Cardiac muscle cell (in vitro differentiated cells and primary cell): ENCODE measurements around the gene CAMK4. TPM values are rescaled to one million over a fixed set of nuclear protein-coding genes. Genes with fewer than 3 reads are reported as not detected.

ENCODE experiments used
- DNase-seq, 2 donors: peaks; one replicate each; pipeline versions ENCODE4 v3.0.0 to v3.0.0-alpha.2; 2010 to 2017; ENCODE audit warnings: low read depth in 1 of 2, low spot score in 1 of 2
- H3K27ac ChIP-seq: fragments of 200-600 bp; sonication (generic); 2 replicates; pipeline ENCODE4 v1.5.1; 2016
- H3K27me3 ChIP-seq: fragments of 200-600 bp; sonication (generic); 2 replicates; pipeline ENCODE4 v1.6.0; 2016; ENCODE audit warnings: control low read depth
- H3K36me3 ChIP-seq: fragments of 200-600 bp; sonication (generic); 2 replicates; pipeline ENCODE4 v1.5.1; 2016; ENCODE audit warnings: control low read depth
- H3K4me1 ChIP-seq: fragments of 200-600 bp; sonication (generic); 2 replicates; pipeline ENCODE4 v1.8.1; 2017; ENCODE audit warnings: low read depth, mild to moderate bottlenecking, mixed run types
- H3K4me3 ChIP-seq: fragments of 200-600 bp; sonication (generic); 2 replicates; pipeline ENCODE4 v1.5.1; 2016; ENCODE audit warnings: mild to moderate bottlenecking
- H3K9me3 ChIP-seq: fragments of 200-600 bp; sonication (generic); 2 replicates; pipeline ENCODE4 v1.5.1; 2017; ENCODE audit warnings: low read depth, mild to moderate bottlenecking, control low read depth
- polyA plus RNA-seq: library from polyadenylated mRNA; unstranded; fragments of >200 nt; fragmentation: Nextera tagmentation; extraction: Ambion mirVana; gene quantifications from 2 replicates; pipeline ENCODE4 v1.2.1, GENCODE V29; 2016
- total RNA-seq: library from RNA; depleted of rRNA; stranded (reverse); fragments of >200 nt; gene quantifications from 2 replicates; pipeline ENCODE4 v1.2.3, GENCODE V29; 2016
- TF ChIP-seq, protein P1 (sequence below): IDR thresholded peaks from 2 replicates; pipeline ENCODE4 v1.5.1; 2012; ENCODE audit warnings: low read depth, mild to moderate bottlenecking, low read length

The CAMK4 gene
- total and polyA plus RNA-seq, 2 experiments from 2014 or later: 0.67 to 2.1 TPM

DNA sequence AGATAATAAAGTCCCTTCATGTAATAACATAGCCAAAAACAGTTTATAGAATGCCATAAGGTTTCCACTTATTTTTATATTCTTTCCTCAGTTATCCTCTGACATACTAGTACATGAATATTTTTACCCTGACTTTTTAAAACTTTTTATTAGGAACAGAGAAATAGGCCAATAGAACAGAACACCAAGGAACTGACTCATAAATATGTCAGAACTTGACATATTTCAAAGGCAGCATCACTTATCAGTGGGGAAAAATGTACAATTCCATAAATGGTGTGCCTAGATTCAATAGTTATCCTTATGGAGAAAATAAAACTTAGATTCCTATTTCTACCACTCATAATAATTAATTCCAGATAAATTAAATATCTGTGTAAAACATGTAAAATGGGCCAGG is 278.8 kb downstream of the CAMK4 start:
- Histone ChIP-seq H3K4me3 (no peak overlapping the region), H3K9me3 (no peaks in the 10 kb centered on the region), H3K27me3 (no peaks in the 10 kb centered on the region), H3K36me3 (peaks cover 43% of the 10 kb centered on the region), H3K4me1 (no peaks in the 10 kb centered on the region), H3K27ac (no peak overlapping the region)
- TF ChIP-seq, protein P1, sequence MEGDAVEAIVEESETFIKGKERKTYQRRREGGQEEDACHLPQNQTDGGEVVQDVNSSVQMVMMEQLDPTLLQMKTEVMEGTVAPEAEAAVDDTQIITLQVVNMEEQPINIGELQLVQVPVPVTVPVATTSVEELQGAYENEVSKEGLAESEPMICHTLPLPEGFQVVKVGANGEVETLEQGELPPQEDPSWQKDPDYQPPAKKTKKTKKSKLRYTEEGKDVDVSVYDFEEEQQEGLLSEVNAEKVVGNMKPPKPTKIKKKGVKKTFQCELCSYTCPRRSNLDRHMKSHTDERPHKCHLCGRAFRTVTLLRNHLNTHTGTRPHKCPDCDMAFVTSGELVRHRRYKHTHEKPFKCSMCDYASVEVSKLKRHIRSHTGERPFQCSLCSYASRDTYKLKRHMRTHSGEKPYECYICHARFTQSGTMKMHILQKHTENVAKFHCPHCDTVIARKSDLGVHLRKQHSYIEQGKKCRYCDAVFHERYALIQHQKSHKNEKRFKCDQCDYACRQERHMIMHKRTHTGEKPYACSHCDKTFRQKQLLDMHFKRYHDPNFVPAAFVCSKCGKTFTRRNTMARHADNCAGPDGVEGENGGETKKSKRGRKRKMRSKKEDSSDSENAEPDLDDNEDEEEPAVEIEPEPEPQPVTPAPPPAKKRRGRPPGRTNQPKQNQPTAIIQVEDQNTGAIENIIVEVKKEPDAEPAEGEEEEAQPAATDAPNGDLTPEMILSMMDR: no peak
- peak in 1 of 2 donors; percentile 24 for DNase-seq

DNA sequence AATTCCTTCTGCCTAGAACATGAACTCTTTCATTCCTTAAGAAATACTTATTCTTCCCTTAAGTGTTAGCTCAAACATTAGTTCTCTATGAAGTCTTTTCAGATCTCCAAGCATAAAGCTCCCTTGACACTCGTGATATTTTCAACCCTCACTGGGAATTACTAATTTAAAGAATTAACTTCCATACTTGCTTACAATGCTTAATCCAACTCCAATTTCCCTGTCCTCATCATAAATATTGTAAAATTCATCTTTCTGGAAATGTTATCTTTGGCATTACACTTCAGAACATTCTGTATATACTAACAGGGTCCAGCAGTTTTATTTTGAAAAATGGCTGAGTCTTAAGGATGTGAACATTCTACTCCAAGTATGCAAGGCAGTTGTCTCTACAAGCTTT is 280.9 kb downstream of the CAMK4 start:
- H3K4me1 ChIP-seq: peaks cover 20% of the 10 kb centered on the region
- peaks cover 26% of the 10 kb centered on the region for H3K36me3 ChIP-seq
- no peaks in the 10 kb centered on the region for H3K9me3 ChIP-seq
- H3K27ac ChIP-seq: no peak overlapping the region
- TF ChIP-seq, protein P1: no peak
- H3K4me3 ChIP-seq: no peak overlapping the region
- DNase-seq: no peak
- H3K27me3 ChIP-seq: no peaks in the 10 kb centered on the region

DNA sequence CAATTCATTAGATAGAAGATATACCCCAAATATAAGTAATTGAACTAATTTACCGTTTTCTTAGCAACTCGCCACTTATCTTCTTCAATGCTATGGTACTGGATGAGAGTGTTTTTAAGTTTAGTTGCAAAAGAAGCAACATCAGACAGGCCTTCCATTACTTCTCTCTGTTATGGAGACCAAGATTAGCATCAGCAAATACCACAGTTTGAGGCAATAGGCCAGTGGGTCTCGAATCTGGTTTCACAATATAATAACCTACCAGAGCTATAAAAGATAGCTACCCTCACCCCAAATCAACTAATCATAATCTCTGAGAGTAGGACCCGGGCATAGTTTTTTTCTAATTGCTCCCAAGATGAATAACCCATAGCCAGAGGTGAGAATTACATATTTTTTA is 283.1 kb downstream of the CAMK4 start:
- no peaks in the 10 kb centered on the region for H3K27me3 ChIP-seq
- no peak overlapping the region for H3K27ac ChIP-seq
- TF ChIP-seq, protein P1: no peak
- H3K4me1 ChIP-seq: peaks cover 31% of the 10 kb centered on the region
- H3K36me3 ChIP-seq: peaks cover 11% of the 10 kb centered on the region
- no peaks in the 10 kb centered on the region for H3K9me3 ChIP-seq
- DNase-seq: no peak
- no peak overlapping the region for H3K4me3 ChIP-seq

DNA sequence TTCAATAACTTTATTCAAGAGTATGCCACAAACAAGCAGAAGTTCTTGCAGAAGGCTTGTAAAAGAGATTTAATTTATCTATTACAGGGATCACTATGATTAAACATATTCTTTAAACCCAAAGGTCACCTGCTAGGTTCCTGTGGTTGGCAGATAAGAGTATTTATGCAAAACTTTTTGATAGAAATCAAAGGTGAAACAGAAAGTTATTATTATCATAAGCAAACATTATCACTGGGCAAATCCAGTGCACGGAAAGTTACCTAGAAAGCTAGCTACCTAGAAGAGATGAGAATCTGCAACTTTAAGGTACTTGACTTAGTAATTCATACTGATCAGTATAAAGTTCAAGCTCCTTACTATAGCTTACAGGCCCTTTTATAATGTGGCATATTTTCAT is 284.9 kb downstream of the CAMK4 start:
- TF ChIP-seq, protein P1: no peak
- Histone ChIP-seq H3K4me1 (peaks cover 39% of the 10 kb centered on the region), H3K36me3 (peaks cover 11% of the 10 kb centered on the region), H3K27ac (no peak overlapping the region), H3K4me3 (peak overlapping the region; percentile 58), H3K27me3 (no peaks in the 10 kb centered on the region), H3K9me3 (no peaks in the 10 kb centered on the region)
- DNase-seq: no peak

DNA sequence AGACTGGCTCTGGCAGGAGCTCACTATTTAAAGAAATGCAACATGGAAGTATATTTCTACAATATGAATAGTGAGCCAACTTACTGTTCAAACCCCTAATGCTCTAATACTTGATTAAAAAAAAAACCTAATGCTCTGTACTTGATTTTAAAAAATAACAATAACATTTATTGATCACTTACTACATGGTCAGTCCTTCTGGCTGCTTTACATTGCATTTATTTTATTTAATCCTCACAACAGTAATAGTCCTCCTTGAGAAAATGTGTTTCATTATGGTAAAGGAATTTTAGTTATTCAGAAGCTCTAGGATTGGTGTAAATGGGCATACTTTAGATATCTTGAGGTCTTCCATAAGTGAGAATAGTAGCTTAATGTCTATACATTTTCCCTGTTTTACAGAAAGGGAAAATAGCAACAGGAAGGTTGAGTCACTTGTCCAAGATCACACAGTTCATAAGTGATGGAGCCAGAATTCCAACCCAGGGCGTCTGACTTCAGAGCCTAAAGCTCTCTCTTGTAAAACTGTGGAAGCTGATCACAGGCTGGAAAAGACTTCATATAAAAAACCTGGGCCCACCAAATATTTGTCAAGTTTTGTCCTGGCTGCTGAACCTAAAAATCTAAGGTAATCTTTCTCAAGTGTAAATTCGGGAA is 287.1 kb downstream of the CAMK4 start:
- no peaks in the 10 kb centered on the region for H3K27me3 ChIP-seq
- no peaks in the 10 kb centered on the region for H3K36me3 ChIP-seq
- peaks cover 39% of the 10 kb centered on the region for H3K4me1 ChIP-seq
- TF ChIP-seq, protein P1: no peak
- peak overlapping the region; percentile 98 for H3K27ac ChIP-seq
- no peaks in the 10 kb centered on the region for H3K9me3 ChIP-seq
- DNase-seq: no peak
- peak overlapping the region; percentile 58 for H3K4me3 ChIP-seq
